Measurements from ENCODE around the gene ZCCHC8.

DNA sequence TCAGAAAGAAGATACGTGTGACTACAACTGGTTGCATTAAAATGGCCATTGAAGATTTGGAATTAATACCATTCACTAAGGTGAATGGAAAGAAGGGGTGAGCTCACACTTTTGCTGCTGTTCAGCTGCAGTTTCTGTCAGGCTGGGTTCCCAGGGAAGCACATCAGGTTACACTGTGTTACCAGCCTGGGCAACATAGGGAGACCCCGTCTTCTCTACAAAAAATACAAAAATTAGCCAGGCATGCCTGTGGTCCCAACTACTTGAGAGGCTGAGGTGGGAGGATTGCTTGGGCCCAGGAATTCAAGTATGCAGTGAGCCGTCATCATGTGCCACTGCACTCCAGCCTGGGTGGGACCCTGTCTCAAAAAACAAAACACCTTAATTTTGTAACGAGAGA, 12.9 kb upstream of the ZCCHC8 start:
- TF ChIP-seq, protein P1, sequence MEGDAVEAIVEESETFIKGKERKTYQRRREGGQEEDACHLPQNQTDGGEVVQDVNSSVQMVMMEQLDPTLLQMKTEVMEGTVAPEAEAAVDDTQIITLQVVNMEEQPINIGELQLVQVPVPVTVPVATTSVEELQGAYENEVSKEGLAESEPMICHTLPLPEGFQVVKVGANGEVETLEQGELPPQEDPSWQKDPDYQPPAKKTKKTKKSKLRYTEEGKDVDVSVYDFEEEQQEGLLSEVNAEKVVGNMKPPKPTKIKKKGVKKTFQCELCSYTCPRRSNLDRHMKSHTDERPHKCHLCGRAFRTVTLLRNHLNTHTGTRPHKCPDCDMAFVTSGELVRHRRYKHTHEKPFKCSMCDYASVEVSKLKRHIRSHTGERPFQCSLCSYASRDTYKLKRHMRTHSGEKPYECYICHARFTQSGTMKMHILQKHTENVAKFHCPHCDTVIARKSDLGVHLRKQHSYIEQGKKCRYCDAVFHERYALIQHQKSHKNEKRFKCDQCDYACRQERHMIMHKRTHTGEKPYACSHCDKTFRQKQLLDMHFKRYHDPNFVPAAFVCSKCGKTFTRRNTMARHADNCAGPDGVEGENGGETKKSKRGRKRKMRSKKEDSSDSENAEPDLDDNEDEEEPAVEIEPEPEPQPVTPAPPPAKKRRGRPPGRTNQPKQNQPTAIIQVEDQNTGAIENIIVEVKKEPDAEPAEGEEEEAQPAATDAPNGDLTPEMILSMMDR (IDR thresholded peaks at IDR 0.05) = no peak
- no peak for TF ChIP-seq POLR2A (IDR thresholded peaks at IDR 0.05)
